Thyroid gland (tissue), 4 donors: ENCODE results near the gene DRP2.

Experiments
- POLR2A ChIP-seq, 2 donors: fragments of 450-650 bp; IDR thresholded peaks; one replicate each; pipeline ENCODE4 v1.6.1; 2017; ENCODE audit warnings: antibody characterized with exemption in 2 of 2, mild to moderate bottlenecking in 2 of 2, moderate library complexity in 1 of 2
- TF ChIP-seq, protein P1 (sequence below), 6 experiments: fragments of 200-600 bp in 3 of 6; fragments of 450-650 bp in 3 of 6; sonication (generic) in 3 of 6; IDR thresholded peaks; one replicate each; pipeline ENCODE4 v1.5.1; 2016 to 2019; ENCODE audit warnings: antibody characterized with exemption in 6 of 6, mild to moderate bottlenecking in 2 of 6, inconsistent platforms in 1 of 6, moderate library complexity in 1 of 6

DNA sequence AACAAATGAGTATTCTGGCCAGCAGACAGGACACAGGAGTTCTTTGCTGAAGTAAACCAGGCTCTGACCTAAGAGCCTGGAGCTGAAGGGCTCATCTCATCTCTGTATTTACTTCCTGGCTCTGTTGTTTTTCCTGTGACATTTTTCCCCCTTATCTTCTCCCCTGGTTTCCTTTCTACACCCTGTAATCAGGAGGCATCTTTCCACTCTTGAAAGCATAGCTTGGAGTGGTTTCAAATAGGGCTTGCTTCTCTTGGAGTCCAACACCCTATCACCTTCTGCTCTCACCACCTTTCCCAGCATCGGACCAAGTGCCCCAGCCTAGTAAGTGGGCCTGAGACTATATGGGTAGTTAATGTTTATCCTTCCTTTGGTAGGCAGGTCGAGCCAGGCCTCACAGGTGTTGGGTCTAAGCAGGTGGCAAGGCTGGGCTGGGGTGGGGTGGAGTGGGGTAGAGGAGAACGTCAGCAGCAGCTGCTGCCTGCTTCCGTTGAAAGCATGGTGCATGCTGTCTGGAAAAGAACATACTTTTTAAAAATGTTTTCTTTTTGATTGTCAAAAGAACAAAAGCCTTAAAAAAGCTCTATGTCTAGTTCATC is 1.2 kb downstream of the DRP2 start:
- TF ChIP-seq, protein P1, sequence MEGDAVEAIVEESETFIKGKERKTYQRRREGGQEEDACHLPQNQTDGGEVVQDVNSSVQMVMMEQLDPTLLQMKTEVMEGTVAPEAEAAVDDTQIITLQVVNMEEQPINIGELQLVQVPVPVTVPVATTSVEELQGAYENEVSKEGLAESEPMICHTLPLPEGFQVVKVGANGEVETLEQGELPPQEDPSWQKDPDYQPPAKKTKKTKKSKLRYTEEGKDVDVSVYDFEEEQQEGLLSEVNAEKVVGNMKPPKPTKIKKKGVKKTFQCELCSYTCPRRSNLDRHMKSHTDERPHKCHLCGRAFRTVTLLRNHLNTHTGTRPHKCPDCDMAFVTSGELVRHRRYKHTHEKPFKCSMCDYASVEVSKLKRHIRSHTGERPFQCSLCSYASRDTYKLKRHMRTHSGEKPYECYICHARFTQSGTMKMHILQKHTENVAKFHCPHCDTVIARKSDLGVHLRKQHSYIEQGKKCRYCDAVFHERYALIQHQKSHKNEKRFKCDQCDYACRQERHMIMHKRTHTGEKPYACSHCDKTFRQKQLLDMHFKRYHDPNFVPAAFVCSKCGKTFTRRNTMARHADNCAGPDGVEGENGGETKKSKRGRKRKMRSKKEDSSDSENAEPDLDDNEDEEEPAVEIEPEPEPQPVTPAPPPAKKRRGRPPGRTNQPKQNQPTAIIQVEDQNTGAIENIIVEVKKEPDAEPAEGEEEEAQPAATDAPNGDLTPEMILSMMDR (IDR thresholded peaks at IDR 0.05), result no peak
- TF ChIP-seq POLR2A (IDR thresholded peaks at IDR 0.05), result no peak
